ENCODE measurements around the gene CDKN2B. TPM values are rescaled to one million over a fixed set of nuclear protein-coding genes. Genes with fewer than 3 reads are reported as not detected.
A peak's percentile ranks its signal among the peaks of the same experiment; 100 is the strongest.

The CDKN2B gene
- total RNA-seq, 2 donors from 2014 or later, result 158 to 160 TPM

- no peak for DNase-seq
- no peak for ATAC-seq
- intact Hi-C loops (cut with DNase I, micrococcal nuclease), result no loop called here
Measured at GRCh38 chr9:21997480-21997879, 11.6 kb downstream of the CDKN2B start.

GRCh38 chr9:21996858-21997257 is 12.2 kb downstream of the CDKN2B start:
- DNase-seq (no peak), ATAC-seq (no peak)

DNA sequence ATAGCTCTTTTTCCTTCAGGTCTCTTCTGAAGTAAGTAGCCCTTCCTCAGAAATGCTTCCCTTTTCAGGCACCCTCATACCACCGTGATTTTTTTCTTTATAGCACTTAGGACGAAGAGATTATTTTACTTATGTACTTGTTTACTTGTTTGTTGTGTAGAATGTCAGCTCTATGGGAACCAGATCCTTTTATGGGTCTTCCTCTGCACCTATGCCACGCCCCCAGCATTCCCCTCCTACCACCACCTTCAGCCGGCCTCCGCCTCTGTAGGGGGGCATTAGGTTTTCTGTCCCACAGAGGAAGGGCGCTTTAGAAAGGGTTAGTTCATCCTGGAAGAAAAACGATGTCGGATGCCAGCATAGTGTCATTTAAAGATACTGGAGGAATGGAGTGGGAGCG is 12.7 kb downstream of the CDKN2B start:
- ATAC-seq (no peak), DNase-seq (no peak)
- intact Hi-C loops (cut with DNase I, micrococcal nuclease), result no loop called here

More at GRCh38 chr9:21996858-21997257, 12.2 kb downstream of the CDKN2B start:
- intact Hi-C loops (cut with DNase I, micrococcal nuclease), result no loop called here

DNA sequence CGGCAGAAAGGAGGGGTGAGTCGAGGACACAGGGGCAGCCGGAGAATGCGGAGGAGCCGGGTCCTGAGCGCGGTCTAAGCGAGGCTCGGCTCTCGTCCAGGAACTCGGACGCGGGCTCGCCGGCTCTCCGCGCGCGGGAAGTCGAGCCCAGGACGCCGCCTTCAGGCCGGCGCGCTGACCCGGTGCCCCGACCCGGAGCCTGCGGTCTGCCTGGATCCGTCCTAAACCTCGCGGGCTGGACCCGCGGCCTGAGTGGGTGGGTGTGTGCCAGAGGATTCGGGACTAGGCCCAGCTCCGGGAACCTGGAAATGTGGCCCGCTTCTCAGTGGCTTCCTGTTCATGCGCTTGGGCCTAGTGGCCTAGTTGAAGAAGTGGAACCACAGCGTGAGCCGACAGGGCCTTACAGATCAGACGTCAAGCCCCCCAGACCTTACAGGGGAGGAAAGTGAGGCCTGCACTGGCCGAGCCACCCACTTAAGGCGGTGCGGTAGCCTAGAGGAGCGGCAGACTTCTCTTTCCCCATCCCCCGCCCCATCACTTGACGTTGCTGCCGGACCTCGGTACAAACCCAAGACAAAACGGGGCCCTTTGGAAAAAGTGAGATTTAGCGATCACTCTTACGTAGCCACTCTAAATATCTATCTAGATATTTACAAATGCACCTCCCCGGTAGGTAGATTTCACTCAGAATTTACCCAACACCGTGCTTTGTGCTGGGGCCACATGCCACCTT is 13.3 kb downstream of the CDKN2B start:
- ATAC-seq (peak; percentile 64), DNase-seq (peak in 1 of 2 donors; percentile 63)
- intact Hi-C loops (cut with DNase I, micrococcal nuclease), result no loop called here

- DNase-seq, result peak; percentile 79 to 81
- ATAC-seq, result peak; percentile 86
- intact Hi-C loops (cut with DNase I, micrococcal nuclease), result no loop called here
Measured at GRCh38 chr9:21995006-21995665, 14.0 kb downstream of the CDKN2B start.

- peak; percentile 59 to 65 for DNase-seq
- intact Hi-C loops (cut with DNase I, micrococcal nuclease), result no loop called here
- ATAC-seq, result peak; percentile 53
Measured at GRCh38 chr9:21994556-21995005, 14.5 kb downstream of the CDKN2B start, which contains the start of gene CDKN2B-AS1. TSS of gene CDKN2B-AS1 (plus strand) at chr9:21994791.

- peak in 1 of 2 donors; percentile 65 for DNase-seq
- intact Hi-C loops (cut with DNase I, micrococcal nuclease), result no loop called here
Measured at GRCh38 chr9:21993893-21994555, 15.1 kb downstream of the CDKN2B start, which contains the start of gene CDKN2A. TSS of gene CDKN2A (minus strand) at chr9:21994392.

GRCh38 chr9:21993007-21993406 is 16.1 kb downstream of the CDKN2B start:
- ATAC-seq, result no peak
- intact Hi-C loops (cut with DNase I, micrococcal nuclease), result no loop called here
- DNase-seq, result no peak

More at GRCh38 chr9:21993893-21994555, 15.1 kb downstream of the CDKN2B start, which contains the start of gene CDKN2A:
- ATAC-seq, result peak; percentile 61

DNA sequence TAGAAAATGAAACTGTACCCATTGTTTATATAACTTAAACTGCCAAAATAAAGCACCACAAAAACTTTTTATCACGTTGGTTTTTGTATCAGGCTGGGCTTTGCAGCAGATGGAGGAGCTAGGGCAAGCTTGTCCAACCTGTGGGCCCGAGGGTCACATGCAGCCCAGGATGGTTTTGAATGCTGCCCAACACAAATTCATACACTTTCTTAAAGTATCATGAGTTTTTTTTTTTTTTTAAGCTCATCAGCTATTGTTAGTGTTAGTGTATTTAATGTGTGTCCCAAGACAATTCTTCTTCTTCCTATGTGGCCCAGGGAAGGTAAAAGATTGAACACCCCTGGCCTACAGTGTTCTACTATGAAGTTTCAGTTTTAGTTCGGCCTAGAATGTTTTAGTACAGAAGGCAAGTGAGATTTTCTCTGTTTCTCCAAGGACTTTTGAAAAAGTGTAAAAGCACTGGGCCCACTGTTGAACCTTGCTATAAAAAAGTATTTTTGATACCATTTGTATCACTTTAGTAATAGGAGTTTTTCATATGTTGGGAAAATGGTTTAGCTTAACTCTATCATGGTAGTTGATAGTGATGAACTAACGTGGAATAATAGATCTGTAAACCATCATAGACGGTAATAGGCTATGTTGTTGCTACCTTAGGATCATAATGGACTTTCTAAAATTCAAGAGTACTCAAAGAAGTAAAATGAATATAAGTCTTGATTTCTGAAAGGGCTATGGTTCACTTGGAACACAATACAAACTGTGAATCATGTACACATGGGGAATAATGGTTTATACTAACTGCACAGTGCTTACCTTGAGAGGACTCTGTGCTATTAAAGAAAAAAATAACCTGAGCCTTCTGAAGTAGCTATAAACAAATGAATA is 17.8 kb downstream of the CDKN2B start:
- DNase-seq (no peak), ATAC-seq (no peak)
- intact Hi-C loops (cut with DNase I, micrococcal nuclease), result no loop called here

- DNase-seq (no peak), ATAC-seq (no peak)
- intact Hi-C loops (cut with DNase I, micrococcal nuclease), result no loop called here
Measured at GRCh38 chr9:21989440-21990189, 19.5 kb downstream of the CDKN2B start.

DNA sequence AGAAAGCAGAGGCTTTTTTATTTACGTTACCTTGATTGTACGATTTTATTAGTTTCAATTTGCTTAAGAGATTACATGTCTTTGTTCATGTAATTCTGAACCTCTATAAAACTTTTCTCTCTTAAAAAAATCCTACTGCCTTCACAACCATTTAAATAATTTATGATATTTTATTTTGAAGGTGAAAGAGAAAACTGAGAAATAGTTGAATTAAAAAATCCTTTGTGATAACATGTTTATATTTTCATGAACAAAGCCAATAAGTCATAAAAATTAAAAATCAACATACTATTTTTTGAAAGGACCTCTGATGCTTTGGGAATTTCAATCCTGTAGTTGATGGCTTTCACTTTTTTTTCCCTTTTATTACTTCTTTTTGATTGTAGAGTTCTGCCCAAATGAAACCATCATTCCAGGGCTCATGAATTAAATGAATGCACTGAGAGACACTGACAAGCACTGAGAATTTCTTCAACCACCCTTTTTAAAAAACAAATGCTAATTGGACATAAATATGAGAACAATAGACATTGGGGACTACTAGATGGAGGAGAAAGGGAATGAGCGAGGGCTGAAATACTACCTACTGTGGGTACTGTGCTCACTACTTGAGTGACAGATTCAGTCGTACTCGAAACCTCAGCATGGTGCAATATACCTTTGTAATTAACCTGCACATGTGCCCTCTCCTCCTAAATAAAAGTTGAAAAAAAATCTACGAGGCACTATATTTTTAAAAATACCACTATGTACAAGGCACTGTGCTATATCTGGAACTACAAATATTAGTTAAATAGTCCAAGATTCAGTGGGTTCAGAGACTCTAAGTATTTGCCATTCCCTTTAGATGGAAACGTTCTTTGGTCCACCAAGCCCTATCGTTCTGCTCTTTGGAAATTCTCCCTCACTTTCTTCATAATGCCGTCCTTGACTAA is 20.8 kb downstream of the CDKN2B start:
- DNase-seq, result no peak

GRCh38 chr9:21985964-21986667 is 23.0 kb downstream of the CDKN2B start:
- ATAC-seq, result no peak
- DNase-seq, result no peak
- intact Hi-C loops (cut with DNase I, micrococcal nuclease), result no loop called here

More for the DNA sequence above, 20.8 kb downstream of the CDKN2B start:
- no peak for ATAC-seq
- intact Hi-C loops (cut with DNase I, micrococcal nuclease), result no loop called here

GRCh38 chr9:21984101-21984500 is 25.0 kb downstream of the CDKN2B start:
- no peak for ATAC-seq
- no peak for DNase-seq
- intact Hi-C loops (cut with DNase I, micrococcal nuclease), result no loop called here

DNA sequence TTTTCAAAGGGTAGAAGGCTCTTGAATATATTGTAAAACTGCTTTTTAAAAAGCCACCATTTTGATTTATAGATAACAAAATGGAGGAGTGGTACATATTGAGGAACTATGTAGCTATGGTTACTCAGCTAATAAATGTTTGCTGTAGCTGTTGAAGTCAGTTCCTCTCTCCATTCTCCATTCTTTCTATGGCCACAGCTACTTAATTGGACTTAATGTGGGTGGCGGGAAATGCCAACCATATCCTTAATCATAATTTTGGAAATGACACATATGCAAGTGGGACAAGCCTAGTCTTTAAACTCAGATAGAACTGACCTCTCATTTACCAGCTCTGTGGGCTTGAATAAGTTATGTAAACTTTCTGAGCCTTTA is 25.6 kb downstream of the CDKN2B start:
- no peak for ATAC-seq
- intact Hi-C loops (cut with DNase I, micrococcal nuclease), result no loop called here
- no peak for DNase-seq

GRCh38 chr9:21982861-21983560 is 26.1 kb downstream of the CDKN2B start:
- intact Hi-C loops (cut with DNase I, micrococcal nuclease), result no loop called here
- ATAC-seq, result no peak
- DNase-seq, result no peak

DNA sequence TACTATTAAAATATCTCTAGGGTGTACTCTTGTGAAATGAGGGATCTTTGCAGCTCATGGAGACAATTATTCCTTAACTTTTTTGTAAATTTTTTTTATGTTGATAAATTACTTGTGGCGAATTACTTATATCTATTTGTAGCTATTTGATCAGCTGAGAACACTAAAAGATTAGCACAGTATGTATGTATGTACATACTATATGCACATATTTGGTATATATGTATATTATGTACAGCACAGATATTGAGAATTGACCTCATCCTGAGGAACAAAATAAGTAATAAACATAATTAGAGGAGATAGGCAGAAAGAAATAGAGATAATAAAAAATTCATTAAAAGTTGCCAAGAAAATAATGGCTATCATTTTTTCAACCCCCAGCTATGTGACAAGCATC is 26.7 kb downstream of the CDKN2B start:
- intact Hi-C loops (cut with DNase I, micrococcal nuclease), result no loop called here
- ATAC-seq, result no peak

More for the DNA sequence above, 26.7 kb downstream of the CDKN2B start:
- DNase-seq, result no peak

Measured in left colon (tissue), 2 donors.